ENCODE results near the gene ZNF598. TPM values are rescaled to one million over a fixed set of nuclear protein-coding genes. Genes with fewer than 3 reads are reported as not detected.

Gene ZNF598
- total and polyA plus RNA-seq, 2 experiments from 2014 or later = 8.5 to 48.6 TPM

- TF ChIP-seq CREB1 (CRISPR knock-in tag; IDR thresholded peaks at IDR 0.05; ENCODE audit: low read depth) (peak; percentile 76), ETS1 (IDR thresholded peaks at IDR 0.05) (peak; percentile 69; the same call in 1 of the 2 replicates), REST (IDR thresholded peaks at IDR 0.05; ENCODE audit: unreplicated experiment) (no peak), NANOG (IDR thresholded peaks at IDR 0.05; ENCODE audit: borderline replicate concordance) (no peak), CTCF (conservative IDR thresholded peaks at IDR 0.05; ENCODE audit: low read depth in 2 of 2) (peak; percentile 44 to 70; a peak in 3 of 4 replicates), ZNF331 (CRISPR knock-in tag; IDR thresholded peaks at IDR 0.05; ENCODE audit: low read depth) (no peak), ZNF462 (CRISPR knock-in tag; IDR thresholded peaks at IDR 0.05) (no peak), EZH2 (IDR thresholded peaks at IDR 0.05; ENCODE audit: low read depth, unreplicated experiment) (no peak), POLR2AphosphoS5 (IDR thresholded peaks at IDR 0.05; ENCODE audit: low read depth) (peak; percentile 96), JUNB (IDR thresholded peaks at IDR 0.05; ENCODE audit: unreplicated experiment) (no peak), STAT1 (IDR thresholded peaks at IDR 0.05; ENCODE audit: unreplicated experiment) (no peak), EZH2phosphoT487 (IDR thresholded peaks at IDR 0.05; ENCODE audit: unreplicated experiment) (no peak), ZNF114 (CRISPR knock-in tag; IDR thresholded peaks at IDR 0.05) (no peak)
- Histone ChIP-seq H2AFZ (peak within 1 kb of the TSS; percentile 97), H3K27me3 (ENCODE audit: insufficient read depth) (no peaks in the 10 kb centered on the region), H3F3A (replicated peaks; ENCODE audit: low read depth) (peaks cover 49% of the 10 kb centered on the region), H3K79me2 (replicated peaks; ENCODE audit: insufficient read depth) (peaks cover 31% of the 10 kb centered on the region), H3K4me3 (peak within 1 kb of the TSS; percentile 89), H3K4me1 (ENCODE audit: insufficient read depth) (peaks cover 33% of the 10 kb centered on the region; the same call in 1 of the 2 replicates), H4K20me1 (replicated peaks; ENCODE audit: insufficient read depth) (peaks cover 27% of the 10 kb centered on the region), H3K27ac (ENCODE audit: low read depth) (peak within 1 kb of the TSS; percentile 84), H3K36me3 (ENCODE audit: insufficient read depth) (peaks cover 25% of the 10 kb centered on the region), H3K9me2 (ENCODE audit: insufficient read depth) (no peaks in the 10 kb centered on the region), H3K4me2 (peak within 1 kb of the TSS; percentile 91)
- H3K4me3 Mint-ChIP-seq = peak within 1 kb of the TSS; percentile 92
- ATAC-seq (peak; percentile 60), DNase-seq (ENCODE audit: low spot score) (peak; percentile 92)
- H3K36me3 Mint-ChIP-seq (ENCODE audit: low read depth) = peaks cover 42% of the 10 kb centered on the region
- peaks cover 33% of the 10 kb centered on the region for H3K4me1 Mint-ChIP-seq
- peaks cover 8% of the 10 kb centered on the region; the same call in 2 of the 3 replicates for H3K9me3 Mint-ChIP-seq
- peaks cover 52% of the 10 kb centered on the region for H3K27me3 Mint-ChIP-seq (ENCODE audit: insufficient read depth, low read depth, poor library complexity)
- peak within 1 kb of the TSS; percentile 90 for H3K27ac Mint-ChIP-seq
Measured at GRCh38 chr16:1959269-1960039, 50.2 kb downstream of the ZNF598 start, which contains the start of gene NDUFB10. TSS of gene NDUFB10 (plus strand) at chr16:1959538. CDS start at chr16:1959625, 87 bp downstream.

All from GM23338 (cell line).